HepG2 (cell line): ENCODE data around the gene PARP3. TPM values are rescaled to one million over a fixed set of nuclear protein-coding genes. Genes with fewer than 3 reads are reported as not detected.

Experiments used
- CCAR2 ChIP-seq: fragments of 200-400 bp; formaldehyde crosslinking; optimal IDR thresholded peaks from 2 replicates; pipeline ENCODE3; 2018; ENCODE audit warnings: low read depth, mild to moderate bottlenecking, low read length, moderate library complexity
- CHD4 ChIP-seq: fragments of 200-600 bp; sonication (generic); IDR thresholded peaks from 2 replicates; pipeline ENCODE4 v1.7.0; 2017; ENCODE audit warnings: mild to moderate bottlenecking, low read length, borderline replicate concordance
- JUND ChIP-seq: sonication (generic); formaldehyde crosslinking; IDR thresholded peaks from 2 replicates; pipeline ENCODE4 v1.8.0; 2022; ENCODE audit warnings: mild to moderate bottlenecking, missing genetic modification reagents
- MAZ ChIP-seq, 2 experiments: sonication (generic) in 1 of 2; formaldehyde crosslinking in 1 of 2; IDR thresholded peaks; 2 replicates each; pipeline versions ENCODE4 v1.5.0 to v1.6.1; 2012 to 2020; ENCODE audit warnings: low read depth in 2 of 2, mild to moderate bottlenecking in 2 of 2, borderline replicate concordance in 1 of 2, improper control_type of control experiment in 1 of 2, low read length in 1 of 2, missing genetic modification reagents in 1 of 2, moderate library complexity in 1 of 2
- MEF2D ChIP-seq: sonication (generic); formaldehyde crosslinking; IDR thresholded peaks from 2 replicates; pipeline ENCODE4 v1.5.1; 2020; ENCODE audit warnings: mild to moderate bottlenecking, missing genetic modification reagents
- MYNN ChIP-seq: sonication (generic); formaldehyde crosslinking; IDR thresholded peaks from 2 replicates; pipeline ENCODE4 v1.4.0; 2020; ENCODE audit warnings: mild to moderate bottlenecking, low read depth, missing genetic modification reagents
- NFE2L1 ChIP-seq: sonication (generic); formaldehyde crosslinking; IDR thresholded peaks from 2 replicates; pipeline ENCODE4 v1.4.0; 2020; ENCODE audit warnings: missing genetic modification reagents, mild to moderate bottlenecking, borderline replicate concordance
- SAP130 ChIP-seq: IDR thresholded peaks from 2 replicates; pipeline ENCODE4 v1.6.1; 2016; ENCODE audit warnings: low read depth
- SKI ChIP-seq: fragments of 450-650 bp; IDR thresholded peaks from one replicate; pipeline ENCODE4 v1.6.1; 2018; ENCODE audit warnings: mild to moderate bottlenecking; ENCODE audit not compliant: partially characterized antibody
- ZBTB3 ChIP-seq: sonication (generic); formaldehyde crosslinking; IDR thresholded peaks from 2 replicates; pipeline ENCODE4 v1.4.0; 2020; ENCODE audit warnings: low read depth, mild to moderate bottlenecking, moderate library complexity, missing genetic modification reagents, borderline replicate concordance
- ZC3H4 ChIP-seq: sonication (generic); formaldehyde crosslinking; IDR thresholded peaks from 2 replicates; pipeline ENCODE4 v1.4.0; 2020; ENCODE audit warnings: missing genetic modification reagents, borderline replicate concordance
- ZMYM2 ChIP-seq: sonication (generic); formaldehyde crosslinking; IDR thresholded peaks from 2 replicates; pipeline ENCODE4 v1.8.0; 2022; ENCODE audit warnings: mild to moderate bottlenecking, missing genetic modification reagents
- ZNF232 ChIP-seq: sonication (generic); formaldehyde crosslinking; IDR thresholded peaks from 2 replicates; pipeline ENCODE4 v1.4.0; 2020; ENCODE audit warnings: missing genetic modification reagents, borderline replicate concordance
- ZNF564 ChIP-seq: sonication (generic); formaldehyde crosslinking; IDR thresholded peaks from 2 replicates; pipeline ENCODE4 v1.8.1; 2023; ENCODE audit warnings: mild to moderate bottlenecking, missing genetic modification reagents
- ZNF605 ChIP-seq: sonication (generic); formaldehyde crosslinking; IDR thresholded peaks from 2 replicates; pipeline ENCODE4 v1.8.0; 2022; ENCODE audit warnings: mild to moderate bottlenecking, missing genetic modification reagents
- ZNF891 ChIP-seq: sonication (generic); formaldehyde crosslinking; IDR thresholded peaks from 2 replicates; pipeline ENCODE4 v1.5.0; 2020; ENCODE audit warnings: mild to moderate bottlenecking, missing genetic modification reagents
- polyA plus RNA-seq, 8 experiments: library from polyadenylated mRNA; depleted of rRNA in 3 of 8; stranded (reverse) in 7 of 8; unstranded in 1 of 8; fragments of >200 nt; fragmentation: Illumina TruSeq in 4 of 8; extraction: Trizol in 4 of 8; gene quantifications; 2 replicates each; pipeline versions ENCODE4 v1.2.1 to v1.2.3, GENCODE V29; 2011 to 2016; ENCODE audit warnings: low read depth in 4 of 8, missing spikeins in 1 of 8, mixed read lengths in 1 of 8; ENCODE audit not compliant: insufficient read depth in 1 of 8
- total RNA-seq, 5 experiments: library from RNA; depleted of rRNA; stranded (reverse); fragments of >200 nt; fragmentation: Illumina TruSeq; extraction: Trizol; gene quantifications; 2 replicates each; pipeline ENCODE4 v1.2.3, GENCODE V29; 2016; ENCODE audit warnings: low read depth in 1 of 5
- TF ChIP-seq, protein P1 (sequence below): IDR thresholded peaks from 2 replicates; pipeline ENCODE4 v1.6.1; 2012; ENCODE audit warnings: inconsistent platforms
- TF ChIP-seq, protein P2 (sequence below): sonication (generic); formaldehyde crosslinking; IDR thresholded peaks from 2 replicates; pipeline ENCODE4 v1.4.0; 2020; ENCODE audit warnings: mild to moderate bottlenecking, low read depth, missing genetic modification reagents
- TF ChIP-seq, protein P3 (sequence below): sonication (generic); formaldehyde crosslinking; IDR thresholded peaks from 2 replicates; pipeline ENCODE4 v1.5.1; 2020; ENCODE audit warnings: mild to moderate bottlenecking, missing genetic modification reagents, moderate library complexity
- TF ChIP-seq, protein P4 (sequence below): sonication (generic); formaldehyde crosslinking; IDR thresholded peaks from 2 replicates; pipeline ENCODE4 v1.4.0; 2020; ENCODE audit warnings: missing genetic modification reagents
- TF ChIP-seq, protein P5 (sequence below): sonication (generic); formaldehyde crosslinking; conservative IDR thresholded peaks from 2 replicates; pipeline ENCODE4 v1.8.0; 2022; ENCODE audit warnings: mild to moderate bottlenecking, moderate library complexity, missing genetic modification reagents
- TF ChIP-seq, protein P6 (sequence below): sonication (generic); formaldehyde crosslinking; IDR thresholded peaks from 2 replicates; pipeline ENCODE4 v1.4.0; 2020; ENCODE audit warnings: missing genetic modification reagents

PARP3 gene
- total and polyA plus RNA-seq, 2 of the 13 experiments (the other 11 are each of a cell fraction or from before 2014, with no cell fraction given) = 11.2 to 21.5 TPM

DNA sequence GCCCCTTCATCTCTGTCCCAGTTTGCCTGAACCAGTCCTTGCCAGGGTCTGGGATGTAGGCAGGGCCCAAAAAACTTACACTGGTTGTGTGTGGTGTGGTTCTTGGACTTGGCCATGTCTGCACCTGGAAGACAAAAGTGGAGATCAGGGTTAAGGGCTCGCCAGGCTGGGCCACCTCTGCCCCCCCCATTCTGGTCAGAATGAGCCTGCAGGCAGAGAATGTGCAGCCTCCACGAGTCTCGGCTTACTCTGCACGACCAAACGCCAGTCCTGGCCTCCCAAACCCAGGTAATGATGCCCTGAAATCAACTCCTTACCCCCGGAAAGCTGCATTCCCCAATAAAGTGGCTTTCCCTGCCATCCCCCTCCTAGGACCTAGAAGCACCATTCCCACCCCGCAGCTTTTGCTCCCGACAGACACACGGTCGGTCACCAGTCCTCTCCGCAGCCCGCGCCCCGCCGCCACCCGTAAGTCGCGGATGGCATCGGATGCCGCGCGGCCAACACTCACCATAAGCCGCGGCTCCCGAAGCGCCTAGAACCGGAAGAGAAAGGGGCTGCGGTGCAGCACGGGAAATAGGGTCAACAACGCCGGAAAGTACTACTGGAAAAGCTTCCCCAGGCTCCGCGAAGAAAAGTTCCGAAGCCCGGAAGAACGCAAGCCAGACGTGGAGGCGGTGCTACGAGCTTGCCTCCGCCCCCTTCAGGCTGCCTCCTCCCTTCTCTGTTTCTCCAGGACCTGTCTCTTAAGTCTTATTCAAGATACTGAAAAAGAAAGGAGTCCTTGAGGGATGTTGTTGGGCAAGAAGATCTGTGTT lies 53.4 kb downstream of the PARP3 start, which contains the start of gene RPL29 (continued):
- TF ChIP-seq, protein P1, sequence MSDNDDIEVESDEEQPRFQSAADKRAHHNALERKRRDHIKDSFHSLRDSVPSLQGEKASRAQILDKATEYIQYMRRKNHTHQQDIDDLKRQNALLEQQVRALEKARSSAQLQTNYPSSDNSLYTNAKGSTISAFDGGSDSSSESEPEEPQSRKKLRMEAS = peak; percentile 92
- TF ChIP-seq ZMYM2 (CRISPR knock-in tag) (no peak), MYNN (peak; percentile 92; the same call in 1 of the 2 replicates), ZBTB3 (CRISPR knock-in tag) (peak; percentile 27; the same call in 1 of the 2 replicates), SKI (peak; percentile 35), ZNF605 (CRISPR knock-in tag) (peak; percentile 97), MAZ (IDR thresholded peaks at IDR 0.05; ENCODE audit: borderline replicate concordance, low read depth, low read length) (peak; percentile 58; the same call in 1 of the 2 replicates), MAZ (CRISPR knock-in tag; IDR thresholded peaks at IDR 0.05; ENCODE audit: low read depth) (peak; percentile 82), JUND (CRISPR knock-in tag) (no peak), ZNF891 (peak; percentile 90; the same call in 1 of the 2 replicates), ZNF564 (0 out of 2 replicates have a peak, but pooled peaks have one; percentile 43), SAP130 (CRISPR knock-in tag) (peak; percentile 95), NFE2L1 (no peak), MEF2D (peak; percentile 92), ZNF232 (CRISPR knock-in tag) (0 out of 2 replicates have a peak, but pooled peaks have one; percentile 42), ZC3H4 (CRISPR knock-in tag) (no peak; the same call in 1 of the 2 replicates), CCAR2 (no peak), CHD4 (peak; percentile 29; the same call in 1 of the 2 replicates)
- TF ChIP-seq, protein P2, sequence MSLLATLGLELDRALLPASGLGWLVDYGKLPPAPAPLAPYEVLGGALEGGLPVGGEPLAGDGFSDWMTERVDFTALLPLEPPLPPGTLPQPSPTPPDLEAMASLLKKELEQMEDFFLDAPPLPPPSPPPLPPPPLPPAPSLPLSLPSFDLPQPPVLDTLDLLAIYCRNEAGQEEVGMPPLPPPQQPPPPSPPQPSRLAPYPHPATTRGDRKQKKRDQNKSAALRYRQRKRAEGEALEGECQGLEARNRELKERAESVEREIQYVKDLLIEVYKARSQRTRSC (CRISPR knock-in tag) = no peak
- TF ChIP-seq, protein P3, sequence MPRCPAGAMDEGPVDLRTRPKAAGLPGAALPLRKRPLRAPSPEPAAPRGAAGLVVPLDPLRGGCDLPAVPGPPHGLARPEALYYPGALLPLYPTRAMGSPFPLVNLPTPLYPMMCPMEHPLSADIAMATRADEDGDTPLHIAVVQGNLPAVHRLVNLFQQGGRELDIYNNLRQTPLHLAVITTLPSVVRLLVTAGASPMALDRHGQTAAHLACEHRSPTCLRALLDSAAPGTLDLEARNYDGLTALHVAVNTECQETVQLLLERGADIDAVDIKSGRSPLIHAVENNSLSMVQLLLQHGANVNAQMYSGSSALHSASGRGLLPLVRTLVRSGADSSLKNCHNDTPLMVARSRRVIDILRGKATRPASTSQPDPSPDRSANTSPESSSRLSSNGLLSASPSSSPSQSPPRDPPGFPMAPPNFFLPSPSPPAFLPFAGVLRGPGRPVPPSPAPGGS (CRISPR knock-in tag) = peak; percentile 49; the same call in 1 of the 2 replicates
- TF ChIP-seq, protein P4, sequence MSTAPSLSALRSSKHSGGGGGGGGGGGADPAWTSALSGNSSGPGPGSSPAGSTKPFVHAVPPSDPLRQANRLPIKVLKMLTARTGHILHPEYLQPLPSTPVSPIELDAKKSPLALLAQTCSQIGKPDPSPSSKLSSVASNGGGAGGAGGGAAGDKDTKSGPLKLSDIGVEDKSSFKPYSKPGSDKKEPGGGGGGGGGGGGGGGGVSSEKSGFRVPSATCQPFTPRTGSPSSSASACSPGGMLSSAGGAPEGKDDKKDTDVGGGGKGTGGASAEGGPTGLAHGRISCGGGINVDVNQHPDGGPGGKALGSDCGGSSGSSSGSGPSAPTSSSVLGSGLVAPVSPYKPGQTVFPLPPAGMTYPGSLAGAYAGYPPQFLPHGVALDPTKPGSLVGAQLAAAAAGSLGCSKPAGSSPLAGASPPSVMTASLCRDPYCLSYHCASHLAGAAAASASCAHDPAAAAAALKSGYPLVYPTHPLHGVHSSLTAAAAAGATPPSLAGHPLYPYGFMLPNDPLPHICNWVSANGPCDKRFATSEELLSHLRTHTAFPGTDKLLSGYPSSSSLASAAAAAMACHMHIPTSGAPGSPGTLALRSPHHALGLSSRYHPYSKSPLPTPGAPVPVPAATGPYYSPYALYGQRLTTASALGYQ (CRISPR knock-in tag) = peak; percentile 89
- TF ChIP-seq, protein P5, sequence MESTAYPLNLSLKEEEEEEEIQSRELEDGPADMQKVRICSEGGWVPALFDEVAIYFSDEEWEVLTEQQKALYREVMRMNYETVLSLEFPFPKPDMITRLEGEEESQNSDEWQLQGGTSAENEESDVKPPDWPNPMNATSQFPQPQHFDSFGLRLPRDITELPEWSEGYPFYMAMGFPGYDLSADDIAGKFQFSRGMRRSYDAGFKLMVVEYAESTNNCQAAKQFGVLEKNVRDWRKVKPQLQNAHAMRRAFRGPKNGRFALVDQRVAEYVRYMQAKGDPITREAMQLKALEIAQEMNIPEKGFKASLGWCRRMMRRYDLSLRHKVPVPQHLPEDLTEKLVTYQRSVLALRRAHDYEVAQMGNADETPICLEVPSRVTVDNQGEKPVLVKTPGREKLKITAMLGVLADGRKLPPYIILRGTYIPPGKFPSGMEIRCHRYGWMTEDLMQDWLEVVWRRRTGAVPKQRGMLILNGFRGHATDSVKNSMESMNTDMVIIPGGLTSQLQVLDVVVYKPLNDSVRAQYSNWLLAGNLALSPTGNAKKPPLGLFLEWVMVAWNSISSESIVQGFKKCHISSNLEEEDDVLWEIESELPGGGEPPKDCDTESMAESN (CRISPR knock-in tag) = peak; percentile 91
- TF ChIP-seq, protein P6, sequence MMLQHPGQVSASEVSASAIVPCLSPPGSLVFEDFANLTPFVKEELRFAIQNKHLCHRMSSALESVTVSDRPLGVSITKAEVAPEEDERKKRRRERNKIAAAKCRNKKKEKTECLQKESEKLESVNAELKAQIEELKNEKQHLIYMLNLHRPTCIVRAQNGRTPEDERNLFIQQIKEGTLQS (CRISPR knock-in tag) = peak; percentile 50; the same call in 1 of the 2 replicates
